Ammon's horn (tissue), 1 donor: Measurements from ENCODE around the gene CA7.
"Not testable (repeated sequence)": the region's sequence is repeated elsewhere in the genome, so short reads cannot be mapped to it uniquely, and the experiment has no call there.

Source experiments
- DNase-seq: peaks from one replicate; pipeline ENCODE4 v3.0.0-alpha.2; 2016; ENCODE audit warnings: low spot score

The CA7 gene

GRCh38 chr16:66846831-66847230, 2.6 kb downstream of the CA7 start:
- no peak for DNase-seq

GRCh38 chr16:66847533-66848067, 3.4 kb downstream of the CA7 start:
- no peak for DNase-seq

- no peak for DNase-seq
These were observed 4.0 kb downstream of the CA7 start for GRCh38 chr16:66848172-66848571.

GRCh38 chr16:66849021-66849420, 4.8 kb downstream of the CA7 start:
- no peak for DNase-seq

- no peak for DNase-seq
These were observed 5.3 kb downstream of the CA7 start for GRCh38 chr16:66849549-66849948.

- DNase-seq: no peak
These were observed 6.1 kb downstream of the CA7 start for GRCh38 chr16:66850115-66850815.

- DNase-seq: no peak
These were observed 7.2 kb downstream of the CA7 start for GRCh38 chr16:66851166-66851964.

- DNase-seq: no peak
These were observed 9.3 kb downstream of the CA7 start for GRCh38 chr16:66853261-66854139.

- DNase-seq: no peak
These were observed 12.0 kb downstream of the CA7 start for GRCh38 chr16:66856184-66856730.

- no peak for DNase-seq
These were observed 12.6 kb downstream of the CA7 start for GRCh38 chr16:66856801-66857200.

GRCh38 chr16:66857437-66857836, 13.2 kb downstream of the CA7 start:
- no peak for DNase-seq

- DNase-seq: no peak
These were observed 14.7 kb downstream of the CA7 start for GRCh38 chr16:66858740-66859396.

- DNase-seq: no peak
These were observed 15.3 kb downstream of the CA7 start for GRCh38 chr16:66859397-66860068.

GRCh38 chr16:66862023-66862520, 17.9 kb downstream of the CA7 start:
- DNase-seq: no peak

GRCh38 chr16:66863707-66864106, 19.5 kb downstream of the CA7 start:
- DNase-seq: no peak

GRCh38 chr16:66869424-66869823, 25.2 kb downstream of the CA7 start:
- DNase-seq: no peak

- DNase-seq: not testable (repeated sequence)
These were observed 27.1 kb downstream of the CA7 start for GRCh38 chr16:66871363-66871762.

GRCh38 chr16:66871840-66872239, 27.6 kb downstream of the CA7 start:
- no peak for DNase-seq

GRCh38 chr16:66872559-66872942, 28.3 kb downstream of the CA7 start:
- no peak for DNase-seq

- DNase-seq: peak; percentile 93
These were observed 28.9 kb downstream of the CA7 start for GRCh38 chr16:66872943-66873684.
